Measurements from ENCODE around the gene MVB12B.
A peak's percentile ranks its signal among the peaks of the same experiment; 100 is the strongest.

Gene MVB12B

GRCh38 chr9:126513159-126514036, 186.8 kb downstream of the MVB12B start:
- DNase-seq: no peak

GRCh38 chr9:126514037-126514821, 187.6 kb downstream of the MVB12B start:
- no peak for DNase-seq

- no peak for DNase-seq
Measured at GRCh38 chr9:126515001-126515872, 188.6 kb downstream of the MVB12B start.

GRCh38 chr9:126515873-126516505, 189.4 kb downstream of the MVB12B start:
- DNase-seq: no peak

GRCh38 chr9:126516561-126516935, 189.9 kb downstream of the MVB12B start:
- no peak for DNase-seq

GRCh38 chr9:126516936-126517832, 190.6 kb downstream of the MVB12B start:
- DNase-seq: peak; percentile 28

GRCh38 chr9:126517833-126518356, 191.3 kb downstream of the MVB12B start:
- no peak for DNase-seq

- DNase-seq: no peak
Measured at GRCh38 chr9:126518763-126519162, 192.1 kb downstream of the MVB12B start.

- DNase-seq: no peak
Measured at GRCh38 chr9:126519660-126520420, 193.2 kb downstream of the MVB12B start.

- DNase-seq: no peak
Measured at GRCh38 chr9:126520453-126520852, 193.8 kb downstream of the MVB12B start.

GRCh38 chr9:126521089-126521488, 194.5 kb downstream of the MVB12B start:
- no peak for DNase-seq

- DNase-seq: no peak
Measured at GRCh38 chr9:126521551-126521950, 194.9 kb downstream of the MVB12B start.

GRCh38 chr9:126521976-126522590, 195.5 kb downstream of the MVB12B start:
- DNase-seq: no peak

- no peak for DNase-seq
Measured at GRCh38 chr9:126522612-126523356, 196.2 kb downstream of the MVB12B start.

GRCh38 chr9:126523611-126524111, 197.0 kb downstream of the MVB12B start:
- DNase-seq: no peak

GRCh38 chr9:126524353-126525077, 197.9 kb downstream of the MVB12B start:
- no peak for DNase-seq

GRCh38 chr9:126526218-126527108, 199.8 kb downstream of the MVB12B start:
- DNase-seq: no peak
